ENCODE measurements around the gene CRYAB.

DNA sequence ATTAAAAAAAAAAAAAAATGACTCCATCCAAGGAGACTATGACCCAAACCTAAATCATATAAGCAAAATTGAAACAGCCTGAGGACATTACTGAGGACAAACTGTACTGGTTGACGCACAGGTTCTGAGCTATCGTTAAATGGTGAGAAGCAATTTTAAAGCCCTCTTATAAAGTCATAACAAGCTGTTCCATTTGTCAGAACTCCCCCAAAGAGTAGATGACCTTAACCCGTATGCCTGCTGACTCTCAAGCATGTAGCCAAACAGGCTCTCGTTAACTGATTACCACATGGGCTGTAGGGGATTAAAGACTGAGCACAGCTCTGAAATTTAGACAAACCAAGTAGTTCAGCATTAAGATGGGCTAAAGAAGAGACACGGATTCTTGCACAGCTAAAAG lies 2.2 kb downstream of the CRYAB start:
- TF ChIP-seq, protein P1, sequence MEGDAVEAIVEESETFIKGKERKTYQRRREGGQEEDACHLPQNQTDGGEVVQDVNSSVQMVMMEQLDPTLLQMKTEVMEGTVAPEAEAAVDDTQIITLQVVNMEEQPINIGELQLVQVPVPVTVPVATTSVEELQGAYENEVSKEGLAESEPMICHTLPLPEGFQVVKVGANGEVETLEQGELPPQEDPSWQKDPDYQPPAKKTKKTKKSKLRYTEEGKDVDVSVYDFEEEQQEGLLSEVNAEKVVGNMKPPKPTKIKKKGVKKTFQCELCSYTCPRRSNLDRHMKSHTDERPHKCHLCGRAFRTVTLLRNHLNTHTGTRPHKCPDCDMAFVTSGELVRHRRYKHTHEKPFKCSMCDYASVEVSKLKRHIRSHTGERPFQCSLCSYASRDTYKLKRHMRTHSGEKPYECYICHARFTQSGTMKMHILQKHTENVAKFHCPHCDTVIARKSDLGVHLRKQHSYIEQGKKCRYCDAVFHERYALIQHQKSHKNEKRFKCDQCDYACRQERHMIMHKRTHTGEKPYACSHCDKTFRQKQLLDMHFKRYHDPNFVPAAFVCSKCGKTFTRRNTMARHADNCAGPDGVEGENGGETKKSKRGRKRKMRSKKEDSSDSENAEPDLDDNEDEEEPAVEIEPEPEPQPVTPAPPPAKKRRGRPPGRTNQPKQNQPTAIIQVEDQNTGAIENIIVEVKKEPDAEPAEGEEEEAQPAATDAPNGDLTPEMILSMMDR (IDR thresholded peaks at IDR 0.05; ENCODE audit: low read depth, low read length), result no peak
- no peak for TF ChIP-seq EZH2phosphoT487 (IDR thresholded peaks at IDR 0.05; ENCODE audit: low read depth)

Measured in OCI-LY3 (cell line).